ENCODE data around the gene DNAH2.

- TF ChIP-seq TCF7L2 (IDR thresholded peaks at IDR 0.05; ENCODE audit: borderline replicate concordance, extremely low read depth, insufficient read depth, insufficient read length) (no peak), POLR2A (IDR thresholded peaks at IDR 0.05; ENCODE audit: borderline replicate concordance, extremely low read depth, insufficient read depth, insufficient read length) (no peak), CEBPB (IDR thresholded peaks at IDR 0.05; ENCODE audit: low read depth) (no peak), CTCF (IDR thresholded peaks at IDR 0.05 in 2 of 3, conservative IDR thresholded peaks at IDR 0.05 in 1 of 3; ENCODE audit: borderline replicate concordance in 1 of 3, insufficient read depth in 1 of 3, low read depth in 2 of 3, low read length in 2 of 3) (no peak), POLR2AphosphoS5 (IDR thresholded peaks at IDR 0.05; ENCODE audit: low read depth, low read length) (no peak; the same call in 1 of the 2 replicates), SP1 (IDR thresholded peaks at IDR 0.05; ENCODE audit: low read depth) (no peak), ZFX (IDR thresholded peaks at IDR 0.05) (no peak), EZH2 (IDR thresholded peaks at IDR 0.05) (no peak), JUND (IDR thresholded peaks at IDR 0.05) (no peak), EZH2phosphoT487 (IDR thresholded peaks at IDR 0.05; ENCODE audit: borderline replicate concordance) (no peak), SRF (IDR thresholded peaks at IDR 0.05; ENCODE audit: low read depth) (no peak), YY1 (IDR thresholded peaks at IDR 0.05; ENCODE audit: extremely low read depth, insufficient replicate concordance, low read depth, low read length) (no peak)
- TF ChIP-seq, protein P1, sequence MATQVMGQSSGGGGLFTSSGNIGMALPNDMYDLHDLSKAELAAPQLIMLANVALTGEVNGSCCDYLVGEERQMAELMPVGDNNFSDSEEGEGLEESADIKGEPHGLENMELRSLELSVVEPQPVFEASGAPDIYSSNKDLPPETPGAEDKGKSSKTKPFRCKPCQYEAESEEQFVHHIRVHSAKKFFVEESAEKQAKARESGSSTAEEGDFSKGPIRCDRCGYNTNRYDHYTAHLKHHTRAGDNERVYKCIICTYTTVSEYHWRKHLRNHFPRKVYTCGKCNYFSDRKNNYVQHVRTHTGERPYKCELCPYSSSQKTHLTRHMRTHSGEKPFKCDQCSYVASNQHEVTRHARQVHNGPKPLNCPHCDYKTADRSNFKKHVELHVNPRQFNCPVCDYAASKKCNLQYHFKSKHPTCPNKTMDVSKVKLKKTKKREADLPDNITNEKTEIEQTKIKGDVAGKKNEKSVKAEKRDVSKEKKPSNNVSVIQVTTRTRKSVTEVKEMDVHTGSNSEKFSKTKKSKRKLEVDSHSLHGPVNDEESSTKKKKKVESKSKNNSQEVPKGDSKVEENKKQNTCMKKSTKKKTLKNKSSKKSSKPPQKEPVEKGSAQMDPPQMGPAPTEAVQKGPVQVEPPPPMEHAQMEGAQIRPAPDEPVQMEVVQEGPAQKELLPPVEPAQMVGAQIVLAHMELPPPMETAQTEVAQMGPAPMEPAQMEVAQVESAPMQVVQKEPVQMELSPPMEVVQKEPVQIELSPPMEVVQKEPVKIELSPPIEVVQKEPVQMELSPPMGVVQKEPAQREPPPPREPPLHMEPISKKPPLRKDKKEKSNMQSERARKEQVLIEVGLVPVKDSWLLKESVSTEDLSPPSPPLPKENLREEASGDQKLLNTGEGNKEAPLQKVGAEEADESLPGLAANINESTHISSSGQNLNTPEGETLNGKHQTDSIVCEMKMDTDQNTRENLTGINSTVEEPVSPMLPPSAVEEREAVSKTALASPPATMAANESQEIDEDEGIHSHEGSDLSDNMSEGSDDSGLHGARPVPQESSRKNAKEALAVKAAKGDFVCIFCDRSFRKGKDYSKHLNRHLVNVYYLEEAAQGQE (IDR thresholded peaks at IDR 0.05; ENCODE audit: low read depth), result no peak
- TF ChIP-seq, protein P2, sequence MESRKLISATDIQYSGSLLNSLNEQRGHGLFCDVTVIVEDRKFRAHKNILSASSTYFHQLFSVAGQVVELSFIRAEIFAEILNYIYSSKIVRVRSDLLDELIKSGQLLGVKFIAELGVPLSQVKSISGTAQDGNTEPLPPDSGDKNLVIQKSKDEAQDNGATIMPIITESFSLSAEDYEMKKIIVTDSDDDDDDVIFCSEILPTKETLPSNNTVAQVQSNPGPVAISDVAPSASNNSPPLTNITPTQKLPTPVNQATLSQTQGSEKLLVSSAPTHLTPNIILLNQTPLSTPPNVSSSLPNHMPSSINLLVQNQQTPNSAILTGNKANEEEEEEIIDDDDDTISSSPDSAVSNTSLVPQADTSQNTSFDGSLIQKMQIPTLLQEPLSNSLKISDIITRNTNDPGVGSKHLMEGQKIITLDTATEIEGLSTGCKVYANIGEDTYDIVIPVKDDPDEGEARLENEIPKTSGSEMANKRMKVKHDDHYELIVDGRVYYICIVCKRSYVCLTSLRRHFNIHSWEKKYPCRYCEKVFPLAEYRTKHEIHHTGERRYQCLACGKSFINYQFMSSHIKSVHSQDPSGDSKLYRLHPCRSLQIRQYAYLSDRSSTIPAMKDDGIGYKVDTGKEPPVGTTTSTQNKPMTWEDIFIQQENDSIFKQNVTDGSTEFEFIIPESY (IDR thresholded peaks at IDR 0.05; ENCODE audit: extremely low read depth, insufficient replicate concordance, low read length), result no peak
Measured at GRCh38 chr17:7833795-7834541, 116.4 kb downstream of the DNAH2 start, which contains the start of gene KDM6B.
